ENCODE data around the gene ZNF107. TPM values are rescaled to one million over a fixed set of nuclear protein-coding genes. Genes with fewer than 3 reads are reported as not detected.

ZNF107 gene
- total and polyA plus RNA-seq, 2 of the 13 experiments (the other 11 are each of a cell fraction or from before 2014, with no cell fraction given), result 2.5 to 5.4 TPM

- no TSS peak for BruUV-seq (replicated peaks)
- Histone ChIP-seq H3K9me3 (ENCODE audit: low read length) (no peaks in the 10 kb centered on the region), H4K20me1 (ENCODE audit: insufficient read depth, low read length) (no peaks in the 10 kb centered on the region), H3K4me2 (ENCODE audit: low read depth, low read length) (no peak overlapping the region), H3K9ac (ENCODE audit: insufficient read depth, low read depth, low read length) (no peak overlapping the region), H3K36me3 (replicated peaks in 1 of 2; ENCODE audit: control insufficient read depth in 1 of 2, insufficient read depth in 2 of 2, low read length in 2 of 2) (no peaks in the 10 kb centered on the region), H3K4me1 (ENCODE audit: insufficient read depth, low read length) (peaks cover 49% of the 10 kb centered on the region), H3K4me3 (replicated peaks in 1 of 3; ENCODE audit: insufficient read depth in 1 of 3, low read depth in 2 of 3, low read length in 3 of 3) (no peak overlapping the region), H3K27ac (ENCODE audit: extremely low read length, insufficient read depth, low read length) (no peak overlapping the region), H3K79me2 (ENCODE audit: insufficient read depth, low read length) (no peaks in the 10 kb centered on the region), H3K27me3 (ENCODE audit: control insufficient read depth in 1 of 2, insufficient read depth in 2 of 2, low read length in 2 of 2) (no peaks in the 10 kb centered on the region), H2AFZ (ENCODE audit: low read length) (no peak overlapping the region)
- intact Hi-C loops (cut with micrococcal nuclease; ENCODE audit: unreplicated experiment), result no loop called here
- ChIA-PET CTCF (ENCODE audit: low intra/inter-chr PET ratio, low total read pairs) (no interaction called here), POLR2A (no interaction called here)
- in situ Hi-C loops (cut with HindIII; ENCODE audit: extremely low pct_ligation_motif_present, low pct_unique_long_range_greater_than_20kb), result no loop called here
- TF ChIP-seq ZNF10 (CRISPR knock-in tag; IDR thresholded peaks at IDR 0.05; ENCODE audit: borderline replicate concordance, low read depth) (no peak), ZFX (CRISPR knock-in tag; IDR thresholded peaks at IDR 0.05; ENCODE audit: low read depth) (0 out of 2 replicates have a peak, but pooled peaks have one; percentile 3), ZSCAN20 (CRISPR knock-in tag; IDR thresholded peaks at IDR 0.05; ENCODE audit: borderline replicate concordance) (no peak), ZNF224 (CRISPR knock-in tag; IDR thresholded peaks at IDR 0.05) (no peak), RAD21 (CRISPR knock-in tag; IDR thresholded peaks at IDR 0.05) (no peak), KLF11 (CRISPR knock-in tag; IDR thresholded peaks at IDR 0.05) (no peak), CEBPB (IDR thresholded peaks at IDR 0.05; ENCODE audit: borderline replicate concordance, low read depth, low read length) (peak; percentile 40)
- DNase-seq (ENCODE audit: low spot score) (no peak), ATAC-seq (no peak), FAIRE-seq (no peak)
Observed at GRCh38 chr7:64628192-64628591, 37.7 kb upstream of the ZNF107 start.

GRCh38 chr7:64628721-64629120 lies 37.2 kb upstream of the ZNF107 start:
- Histone ChIP-seq H3K79me2 (ENCODE audit: insufficient read depth, low read length) (no peaks in the 10 kb centered on the region), H3K27me3 (ENCODE audit: control insufficient read depth in 1 of 2, insufficient read depth in 2 of 2, low read length in 2 of 2) (no peaks in the 10 kb centered on the region), H3K9me3 (ENCODE audit: low read length) (no peaks in the 10 kb centered on the region), H2AFZ (ENCODE audit: low read length) (no peak overlapping the region), H3K36me3 (replicated peaks in 1 of 2; ENCODE audit: control insufficient read depth in 1 of 2, insufficient read depth in 2 of 2, low read length in 2 of 2) (no peaks in the 10 kb centered on the region), H3K9ac (ENCODE audit: insufficient read depth, low read depth, low read length) (no peak overlapping the region), H3K4me3 (replicated peaks in 1 of 3; ENCODE audit: insufficient read depth in 1 of 3, low read depth in 2 of 3, low read length in 3 of 3) (no peak overlapping the region), H4K20me1 (ENCODE audit: insufficient read depth, low read length) (no peaks in the 10 kb centered on the region), H3K27ac (ENCODE audit: extremely low read length, insufficient read depth, low read length) (no peak overlapping the region), H3K4me1 (ENCODE audit: insufficient read depth, low read length) (peaks cover 49% of the 10 kb centered on the region), H3K4me2 (ENCODE audit: low read depth, low read length) (no peak overlapping the region)
- 4% methylated on average over 3 of the region's 3 CpGs for WGBS (ENCODE audit: low lambda C conversion rate)
- ChIA-PET CTCF (ENCODE audit: low intra/inter-chr PET ratio, low total read pairs) (no interaction called here), POLR2A (no interaction called here)
- intact Hi-C loops (cut with micrococcal nuclease; ENCODE audit: unreplicated experiment) (no loop called here), in situ Hi-C loops (cut with HindIII; ENCODE audit: extremely low pct_ligation_motif_present, low pct_unique_long_range_greater_than_20kb) (no loop called here)
- no peak for ATAC-seq
- DNase-seq (ENCODE audit: low spot score), result no peak
- no TSS peak for BruUV-seq (replicated peaks)
- FAIRE-seq, result no peak
- peak; percentile 73 for TF ChIP-seq ZNF644 (CRISPR knock-in tag; IDR thresholded peaks at IDR 0.05; ENCODE audit: low read depth)
- peak; percentile 72 for TF ChIP-seq CEBPG (CRISPR knock-in tag; IDR thresholded peaks at IDR 0.05)
- TF ChIP-seq CEBPB (IDR thresholded peaks at IDR 0.05; ENCODE audit: borderline replicate concordance, low read depth, low read length), result peak; percentile 90
- TF ChIP-seq ZEB1 (IDR thresholded peaks at IDR 0.05; ENCODE audit: insufficient replicate concordance, low read depth), result peak; percentile 48
- no peak for TF ChIP-seq ZNF780A (CRISPR knock-in tag; IDR thresholded peaks at IDR 0.05)
- TF ChIP-seq ZFX (CRISPR knock-in tag; IDR thresholded peaks at IDR 0.05; ENCODE audit: low read depth), result 0 out of 2 replicates have a peak, but pooled peaks have one; percentile 31
- peak; percentile 48; the same call in 1 of the 2 replicates for TF ChIP-seq TFAP4 (IDR thresholded peaks at IDR 0.05; ENCODE audit: borderline replicate concordance, low read depth)
- TF ChIP-seq FOSL2 (CRISPR knock-in tag; IDR thresholded peaks at IDR 0.05), result peak; percentile 62
- no peak for TF ChIP-seq IRX3 (CRISPR knock-in tag; IDR thresholded peaks at IDR 0.05; ENCODE audit: borderline replicate concordance, low read depth)
- no peak for TF ChIP-seq SOX13 (IDR thresholded peaks at IDR 0.05)
- 0 out of 4 replicates have a peak, but pooled peaks of 1 of the 2 experiments have one; percentile 16 for TF ChIP-seq SOX13 (CRISPR knock-in tag; conservative IDR thresholded peaks at IDR 0.05 in 1 of 2, IDR thresholded peaks at IDR 0.05 in 1 of 2)
